Measurements from ENCODE around the gene BEST2.
A peak's percentile ranks its signal among the peaks of the same experiment; 100 is the strongest.

The BEST2 gene

GRCh38 chr19:12731337-12731736, 20.3 kb upstream of the BEST2 start:
- no peak for DNase-seq

DNA sequence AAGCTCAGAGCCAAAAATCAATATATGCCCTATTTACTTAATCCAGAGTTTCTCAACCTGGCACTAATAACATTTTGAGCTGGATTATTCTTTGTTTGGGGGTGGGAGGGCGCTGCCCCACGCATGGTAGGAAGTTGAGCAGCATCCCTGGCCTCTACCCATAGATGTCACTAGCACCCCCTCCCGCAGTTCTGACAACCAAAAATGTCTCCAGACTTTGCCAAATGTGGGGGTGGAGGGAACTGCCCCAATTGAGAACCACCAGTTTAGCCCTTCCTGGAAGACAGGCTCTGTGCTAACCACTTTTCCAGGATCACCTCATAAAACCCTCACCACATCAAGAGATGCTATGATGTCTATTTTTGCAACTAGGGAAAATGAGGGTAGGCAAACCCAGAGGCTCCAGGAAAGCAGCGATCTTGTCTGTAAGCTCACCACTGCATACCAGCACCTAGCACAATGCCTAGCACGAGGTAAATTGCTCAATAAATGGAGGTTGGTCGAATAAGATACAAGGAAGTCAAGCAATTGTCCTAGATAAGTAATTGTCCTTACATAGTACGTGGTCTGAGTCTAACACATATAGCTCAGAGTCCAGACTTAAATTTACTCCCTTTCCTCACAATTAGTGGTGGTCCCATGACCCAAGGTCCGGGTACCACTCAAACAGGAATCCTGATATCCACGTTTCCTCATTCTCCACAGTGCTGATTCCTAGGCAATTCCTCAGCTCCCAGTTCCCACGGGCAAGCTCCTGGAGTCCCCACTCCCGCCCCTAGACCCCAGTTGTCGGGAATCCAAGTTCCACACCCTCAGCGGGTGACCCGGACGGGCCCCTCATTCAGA, 18.0 kb upstream of the BEST2 start:
- no peak for DNase-seq

DNA sequence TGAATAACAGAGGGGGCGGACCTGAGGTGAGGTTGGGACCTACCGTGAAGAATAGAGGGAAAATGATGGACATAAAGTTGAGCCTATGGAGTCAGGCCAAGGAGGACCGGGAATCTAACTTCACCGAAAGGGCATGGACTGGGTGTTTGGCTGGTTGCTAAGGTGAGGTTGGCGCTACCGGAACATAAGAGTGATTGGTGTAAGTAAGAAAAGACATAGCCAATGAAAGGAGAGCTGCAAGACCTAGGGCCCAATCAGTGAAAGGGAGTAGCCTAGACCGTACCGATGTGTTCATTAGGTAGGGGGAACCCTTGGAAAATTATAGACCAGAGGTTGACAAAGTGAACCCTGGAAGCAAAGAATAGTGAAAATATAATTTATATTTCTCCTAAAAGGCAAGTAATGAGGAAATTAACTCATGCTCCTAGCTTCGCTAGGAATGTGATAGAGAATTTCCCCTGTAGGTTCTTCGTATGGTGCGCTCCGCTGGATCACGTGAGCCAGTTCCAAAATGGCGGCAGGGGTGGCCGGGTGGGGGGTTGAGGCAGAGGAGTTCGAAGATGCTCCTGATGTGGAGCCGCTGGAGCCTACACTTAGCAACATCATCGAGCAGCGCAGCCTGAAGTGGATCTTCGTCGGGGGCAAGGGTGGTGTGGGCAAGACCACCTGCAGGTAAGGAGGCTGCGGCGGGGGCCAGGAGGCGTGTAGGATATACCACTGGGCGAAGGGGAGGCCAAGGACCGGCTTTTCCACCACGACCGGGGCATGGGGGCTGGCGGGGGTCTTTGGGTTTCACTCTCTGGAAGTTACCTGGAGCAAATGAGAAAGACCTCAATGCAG, 14.4 kb upstream of the BEST2 start, which contains the start of gene GET3:
TSS of gene GET3 (plus strand) at position 503 of the 840 bp plus-strand sequence. CDS start at position 512, 9 bp downstream.
- peak; percentile 96 for DNase-seq

GRCh38 chr19:12737835-12738351, 13.7 kb upstream of the BEST2 start:
- no peak for DNase-seq

DNA sequence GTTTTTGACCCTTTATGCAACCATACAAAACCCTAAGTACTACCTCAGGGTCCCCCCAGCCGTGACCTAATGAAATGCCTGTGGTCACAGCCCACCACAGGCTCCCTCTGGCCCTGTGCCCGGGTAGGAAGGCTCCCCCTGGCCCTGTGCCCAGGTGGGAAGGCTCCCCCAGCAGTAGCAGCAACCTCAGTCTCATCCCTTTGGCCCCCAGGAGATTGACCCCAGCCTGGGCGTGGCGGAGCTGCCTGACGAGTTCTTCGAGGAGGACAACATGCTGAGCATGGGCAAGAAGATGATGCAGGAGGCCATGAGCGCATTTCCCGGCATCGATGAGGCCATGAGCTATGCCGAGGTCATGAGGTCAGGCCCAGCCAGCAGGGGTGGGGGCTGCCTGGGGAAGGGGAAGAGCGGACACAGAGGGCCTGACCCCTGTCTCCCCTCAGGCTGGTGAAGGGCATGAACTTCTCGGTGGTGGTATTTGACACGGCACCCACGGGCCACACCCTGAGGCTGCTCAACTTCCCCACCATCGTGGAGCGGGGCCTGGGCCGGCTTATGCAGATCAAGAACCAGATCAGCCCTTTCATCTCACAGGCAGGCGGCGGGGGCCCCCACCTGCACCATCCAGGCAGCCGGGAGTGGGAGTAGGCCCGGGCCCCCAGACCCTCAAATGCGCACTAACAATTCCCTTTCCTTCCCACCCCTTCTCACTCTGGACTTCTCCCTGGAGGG, 6.3 kb upstream of the BEST2 start:
- DNase-seq = no peak

DNA sequence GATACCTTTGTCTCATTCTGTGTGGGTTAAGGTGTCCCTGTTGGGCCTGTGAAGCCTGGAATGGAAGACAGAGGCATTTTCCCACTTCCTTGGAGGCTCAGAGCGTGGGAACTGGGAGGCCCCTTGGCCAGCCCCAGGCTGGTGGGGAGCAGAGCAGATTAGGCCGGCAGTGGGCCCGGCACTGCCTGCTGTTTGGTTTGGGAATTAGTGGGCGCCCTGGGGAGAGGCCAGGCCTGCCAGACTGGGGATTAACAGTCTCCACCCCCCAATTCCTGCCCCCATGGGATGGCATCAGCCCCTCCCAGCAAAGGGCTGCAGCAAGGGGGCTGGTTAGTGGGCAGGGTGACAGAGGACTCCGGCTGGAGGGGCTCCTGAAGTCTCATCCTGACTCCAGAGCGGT, 3.1 kb upstream of the BEST2 start:
- DNase-seq = no peak

DNA sequence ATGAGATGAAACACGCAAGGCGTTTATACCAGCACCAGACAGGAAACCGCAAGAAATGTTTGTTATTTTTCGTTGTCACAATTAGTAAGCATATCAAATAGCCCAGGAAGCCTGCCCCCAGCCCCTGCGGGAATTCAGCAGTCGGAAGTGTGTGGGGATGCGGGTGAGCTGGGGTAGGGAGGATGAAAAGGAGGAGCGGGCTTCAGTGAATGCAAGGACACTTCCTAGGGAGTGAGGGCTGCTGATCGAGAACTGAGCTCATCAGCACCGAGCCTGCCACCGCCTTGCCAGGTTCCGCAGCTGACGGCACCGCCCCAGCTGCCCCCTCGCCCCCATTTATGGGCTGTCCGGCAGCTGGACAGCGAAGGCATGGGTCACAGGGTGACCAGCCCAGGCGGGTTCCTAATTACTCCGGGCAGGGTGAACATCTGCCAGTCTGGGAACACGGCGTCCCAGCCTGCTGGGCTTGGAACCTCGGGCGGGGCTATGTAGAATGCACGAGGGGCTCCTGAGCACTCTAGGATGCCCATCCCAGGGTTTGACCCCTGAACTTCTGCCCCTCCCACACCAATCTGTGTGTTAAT, 1.6 kb upstream of the BEST2 start:
- DNase-seq = peak; percentile 17

- DNase-seq = no peak
Observed at GRCh38 chr19:12750851-12751250, 740 bp upstream of the BEST2 start.

- no peak for DNase-seq
Observed at GRCh38 chr19:12752056-12752781, 628 bp downstream of the BEST2 start.

- DNase-seq = no peak
Observed at GRCh38 chr19:12754465-12755196, 3.0 kb downstream of the BEST2 start.

- DNase-seq = no peak
Observed at GRCh38 chr19:12756150-12756883, 4.7 kb downstream of the BEST2 start.

DNA sequence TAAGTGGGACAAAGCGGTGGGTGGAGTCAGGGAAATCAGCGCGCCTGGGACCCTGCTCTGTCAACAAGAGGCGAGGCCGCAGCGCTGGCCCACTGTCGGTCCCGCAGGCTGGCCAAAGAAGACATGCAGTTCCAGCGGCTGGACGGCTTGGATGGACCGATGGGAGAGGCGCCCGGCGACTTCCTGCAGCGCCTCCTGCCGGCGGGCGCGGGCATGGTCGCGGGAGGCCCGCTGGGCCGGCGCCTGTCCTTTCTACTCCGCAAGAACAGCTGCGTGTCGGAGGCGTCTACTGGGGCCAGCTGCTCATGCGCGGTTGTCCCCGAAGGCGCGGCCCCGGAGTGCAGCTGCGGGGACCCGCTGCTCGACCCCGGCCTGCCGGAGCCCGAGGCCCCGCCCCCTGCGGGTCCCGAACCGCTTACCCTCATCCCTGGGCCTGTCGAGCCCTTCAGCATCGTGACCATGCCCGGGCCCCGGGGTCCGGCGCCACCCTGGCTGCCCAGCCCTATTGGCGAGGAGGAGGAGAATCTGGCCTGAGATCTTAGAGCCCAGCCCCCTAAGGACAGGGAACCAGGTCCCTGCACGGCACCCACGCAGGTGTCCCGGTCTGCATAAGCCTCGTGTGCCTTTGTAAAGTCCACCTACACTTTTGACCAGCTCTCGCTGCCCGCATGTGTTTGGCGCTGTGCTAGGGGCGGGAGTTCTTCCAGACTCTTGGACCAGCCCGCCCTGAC, 6.1 kb downstream of the BEST2 start:
- DNase-seq = no peak

DNA sequence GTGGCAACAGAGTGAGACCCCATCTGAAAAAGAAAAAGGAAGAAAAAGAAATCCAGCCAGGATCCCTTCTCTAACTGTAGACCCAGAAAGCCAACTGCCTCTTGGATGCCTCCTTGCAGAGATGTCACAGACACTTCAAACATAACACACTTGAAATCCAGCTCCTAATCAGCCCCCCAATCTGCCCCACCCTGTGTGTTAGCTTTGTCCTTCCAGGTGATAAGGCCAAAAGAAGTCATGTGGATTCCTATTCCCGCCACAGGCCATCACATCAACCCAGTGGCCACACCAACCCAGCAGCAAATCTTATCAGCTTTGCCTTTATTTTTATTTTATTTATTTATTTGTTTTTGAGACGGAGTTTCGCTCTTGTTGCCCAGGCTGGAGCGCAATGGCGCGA, 8.1 kb downstream of the BEST2 start:
- DNase-seq = no peak

DNA sequence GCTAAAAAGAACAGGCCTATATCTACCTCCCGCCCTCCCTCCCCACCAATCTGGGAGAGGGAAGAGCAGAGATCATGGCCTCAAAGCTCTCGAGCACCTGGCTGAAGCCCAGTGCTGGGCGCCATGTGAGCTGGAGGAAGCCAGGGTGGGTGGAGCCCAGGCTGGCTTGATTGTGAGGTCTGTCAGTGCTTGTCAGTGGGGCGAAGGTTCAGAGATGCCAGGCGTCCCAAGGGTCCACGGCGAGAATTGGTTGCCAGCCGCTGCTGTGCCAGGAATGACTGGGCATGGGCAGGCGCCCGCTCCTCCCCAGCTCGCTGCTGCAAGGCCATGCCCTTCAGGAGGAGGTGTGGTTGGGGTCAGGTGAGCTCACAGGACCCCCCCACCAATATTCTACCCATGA, 11.5 kb downstream of the BEST2 start:
- no peak for DNase-seq

DNA sequence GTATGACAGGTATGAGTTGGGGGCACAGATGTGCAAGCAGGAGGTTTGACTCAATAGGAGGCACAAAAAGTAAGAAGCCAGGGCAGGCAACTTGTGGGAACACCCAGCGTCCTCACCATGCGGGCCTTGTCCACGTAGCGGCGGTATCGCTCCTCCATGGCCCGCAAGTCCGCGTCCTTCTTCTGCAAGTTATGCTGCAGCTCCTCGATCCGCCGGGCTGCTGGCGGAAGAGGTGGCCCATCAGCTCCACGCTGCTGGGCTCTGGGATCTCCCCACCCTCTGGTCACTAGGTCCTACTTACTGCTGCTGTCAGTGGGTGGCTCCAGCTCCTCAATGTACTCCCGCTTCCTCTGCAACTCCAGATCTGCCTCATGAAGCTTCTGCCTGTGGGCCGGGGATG, 13.1 kb downstream of the BEST2 start:
- DNase-seq = no peak

- peak; percentile 75 for DNase-seq
Observed at GRCh38 chr19:12766051-12766521, 14.5 kb downstream of the BEST2 start.

GRCh38 chr19:12767150-12767549, 15.6 kb downstream of the BEST2 start:
- no peak for DNase-seq

- no peak for DNase-seq
Observed at GRCh38 chr19:12767666-12768065, 16.1 kb downstream of the BEST2 start.

DNA sequence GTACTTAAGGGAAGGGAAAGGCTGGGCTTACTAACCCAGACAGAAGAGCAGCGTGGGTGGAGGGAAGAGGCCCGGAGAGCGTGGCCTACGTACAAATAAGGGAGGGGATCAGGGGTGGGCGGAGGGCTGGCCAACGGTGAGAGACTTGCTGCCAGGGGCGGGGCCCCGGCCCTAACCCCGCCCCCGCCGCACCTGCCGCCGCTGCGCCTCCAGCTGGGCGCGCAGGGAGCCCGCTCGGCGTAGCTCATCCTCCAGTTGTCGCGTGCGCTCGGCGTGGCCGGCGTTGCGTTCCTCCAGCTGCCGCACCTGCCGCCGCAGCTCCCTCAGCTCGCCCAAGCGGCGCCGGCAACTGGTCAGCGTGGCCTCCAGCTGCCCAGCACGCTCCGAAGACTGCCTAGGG, 18.1 kb downstream of the BEST2 start:
- DNase-seq = no peak

DNA sequence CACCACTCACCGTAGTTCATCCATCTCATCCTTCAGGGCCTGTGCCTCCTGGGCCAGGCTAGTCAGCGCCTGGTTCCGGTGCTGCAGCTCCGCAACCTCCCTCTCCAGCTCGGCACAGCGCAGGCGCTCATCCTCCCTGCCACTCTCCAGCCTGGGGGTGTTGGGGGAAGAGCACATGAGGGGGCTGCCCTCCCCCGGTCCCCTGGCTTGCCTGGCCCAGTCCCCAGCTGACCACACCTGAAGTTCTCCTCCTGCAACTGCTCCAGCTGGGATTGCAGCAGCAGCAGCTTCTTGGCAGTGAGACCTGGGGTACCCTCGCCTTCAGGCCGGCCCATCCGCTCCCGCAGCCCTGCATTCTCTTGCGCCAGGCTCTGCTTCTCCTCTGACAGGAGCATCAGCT, 19.3 kb downstream of the BEST2 start:
- DNase-seq = no peak

All from T1000 (cell line).